Stimulated activated CD4-positive, alpha-beta T cell treated with anti-CD3 and anti-CD28 coated beads, Interleukin-2, amount 100 ng/mL, for 24 hours (primary cell): ENCODE data around the gene AMY2B.
A peak's percentile ranks its signal among the peaks of the same experiment; 100 is the strongest.
"Not testable (repeated sequence)": the region's sequence is repeated elsewhere in the genome, so short reads cannot be mapped to it uniquely, and the experiment has no call there.

Experiments used
- DNase-seq, 2 donors: peaks; one replicate each; pipeline ENCODE4 v3.0.0-alpha.2; 2020

The AMY2B gene

GRCh38 chr1:103571289-103571688 is at the start of gene AMY2B:
TSS of gene AMY2B (plus strand) at chr1:103571589. CDS start at chr1:103571603, 14 bp downstream.
- DNase-seq: not testable (repeated sequence)

GRCh38 chr1:103523346-103523745 is 48.0 kb upstream of the AMY2B start:
- DNase-seq: no peak

- peak in 1 of 2 donors; percentile 2 for DNase-seq
Observed at GRCh38 chr1:103525114-103525606, 46.2 kb upstream of the AMY2B start.

- peak; percentile 83 to 89 for DNase-seq
Observed at GRCh38 chr1:103525607-103526507, 45.5 kb upstream of the AMY2B start, which contains the start of gene RNPC3. TSS of gene RNPC3 (plus strand) at chr1:103525699. CDS start at chr1:103526071, 372 bp downstream.

GRCh38 chr1:103527331-103527730 is 44.1 kb upstream of the AMY2B start:
- no peak for DNase-seq

- peak; percentile 66 to 72 for DNase-seq
Observed at GRCh38 chr1:103529746-103530145, 41.6 kb upstream of the AMY2B start.

GRCh38 chr1:103538226-103538625 is 33.2 kb upstream of the AMY2B start:
- no peak for DNase-seq

- no peak for DNase-seq
Observed at GRCh38 chr1:103541431-103541830, 30.0 kb upstream of the AMY2B start.

- no peak for DNase-seq
Observed at GRCh38 chr1:103546496-103546895, 24.9 kb upstream of the AMY2B start.

- DNase-seq: no peak
Observed at GRCh38 chr1:103547840-103548239, 23.5 kb upstream of the AMY2B start.

- no peak for DNase-seq
Observed at GRCh38 chr1:103560427-103560826, 11.0 kb upstream of the AMY2B start.

GRCh38 chr1:103561124-103561523 is 10.3 kb upstream of the AMY2B start:
- not testable (repeated sequence) for DNase-seq

- no peak for DNase-seq
Observed at GRCh38 chr1:103561643-103562395, 9.6 kb upstream of the AMY2B start.

- no peak for DNase-seq
Observed at GRCh38 chr1:103563056-103563455, 8.3 kb upstream of the AMY2B start.

GRCh38 chr1:103569493-103569892 is 1.9 kb upstream of the AMY2B start:
- DNase-seq: no peak

- no peak for DNase-seq
Observed at GRCh38 chr1:103576065-103576464, 4.7 kb downstream of the AMY2B start.

- not testable (repeated sequence) for DNase-seq
Observed at GRCh38 chr1:103576784-103577183, 5.4 kb downstream of the AMY2B start.

GRCh38 chr1:103582464-103582863 is 11.1 kb downstream of the AMY2B start:
- DNase-seq: no peak

GRCh38 chr1:103583887-103584286 is 12.5 kb downstream of the AMY2B start:
- no peak for DNase-seq

GRCh38 chr1:103584537-103584936 is 13.1 kb downstream of the AMY2B start:
- DNase-seq: no peak

GRCh38 chr1:103602740-103603139 is 31.4 kb downstream of the AMY2B start:
- not testable (repeated sequence) for DNase-seq

GRCh38 chr1:103616362-103616761 is 45.0 kb downstream of the AMY2B start:
- no peak for DNase-seq

- DNase-seq: not testable (repeated sequence)
Observed at GRCh38 chr1:103616994-103617477, 45.6 kb downstream of the AMY2B start, which contains the start of gene AMY2A. TSS of gene AMY2A (plus strand) at chr1:103617427. CDS start at chr1:103617441, 14 bp downstream.
